ENCODE results near the gene RNU4-1.

The RNU4-1 gene

DNA sequence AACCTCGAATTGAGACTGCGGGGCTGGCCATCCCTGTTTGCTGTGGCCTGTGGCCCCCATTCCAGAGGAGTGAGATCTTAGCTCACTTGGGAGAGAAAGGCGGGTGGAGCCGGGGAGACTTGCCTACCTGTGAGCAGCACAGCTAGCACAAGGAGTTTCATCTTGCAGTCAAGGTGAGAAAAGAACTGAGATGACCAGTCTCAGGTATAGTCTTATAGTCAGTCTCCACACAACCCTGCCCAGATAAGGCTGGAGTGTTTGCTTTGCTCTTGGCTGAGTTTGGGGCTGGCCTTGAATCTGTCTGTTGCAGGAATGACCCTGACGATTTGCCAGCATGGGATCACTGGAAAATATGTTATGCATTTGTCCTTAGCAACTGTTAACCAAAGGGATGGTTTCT lies 34.6 kb upstream of the RNU4-1 start, which contains the start of gene PLA2G1B:
Gene PLA2G1B, minus strand, starts transcription at position 187 of the 400 bp plus-strand sequence. Its CDS starts 26 bp downstream, at position 161.
- TF ChIP-seq, protein P1, sequence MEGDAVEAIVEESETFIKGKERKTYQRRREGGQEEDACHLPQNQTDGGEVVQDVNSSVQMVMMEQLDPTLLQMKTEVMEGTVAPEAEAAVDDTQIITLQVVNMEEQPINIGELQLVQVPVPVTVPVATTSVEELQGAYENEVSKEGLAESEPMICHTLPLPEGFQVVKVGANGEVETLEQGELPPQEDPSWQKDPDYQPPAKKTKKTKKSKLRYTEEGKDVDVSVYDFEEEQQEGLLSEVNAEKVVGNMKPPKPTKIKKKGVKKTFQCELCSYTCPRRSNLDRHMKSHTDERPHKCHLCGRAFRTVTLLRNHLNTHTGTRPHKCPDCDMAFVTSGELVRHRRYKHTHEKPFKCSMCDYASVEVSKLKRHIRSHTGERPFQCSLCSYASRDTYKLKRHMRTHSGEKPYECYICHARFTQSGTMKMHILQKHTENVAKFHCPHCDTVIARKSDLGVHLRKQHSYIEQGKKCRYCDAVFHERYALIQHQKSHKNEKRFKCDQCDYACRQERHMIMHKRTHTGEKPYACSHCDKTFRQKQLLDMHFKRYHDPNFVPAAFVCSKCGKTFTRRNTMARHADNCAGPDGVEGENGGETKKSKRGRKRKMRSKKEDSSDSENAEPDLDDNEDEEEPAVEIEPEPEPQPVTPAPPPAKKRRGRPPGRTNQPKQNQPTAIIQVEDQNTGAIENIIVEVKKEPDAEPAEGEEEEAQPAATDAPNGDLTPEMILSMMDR (IDR thresholded peaks at IDR 0.05; ENCODE audit: low read depth, low read length, poor library complexity, severe bottlenecking), result no peak
- no peak for TF ChIP-seq EZH2phosphoT487 (IDR thresholded peaks at IDR 0.05; ENCODE audit: borderline replicate concordance, low read length)
- peaks cover 8% of the 10 kb centered on the region for H3K27me3 ChIP-seq (ENCODE audit: control insufficient read depth, low read length)
- no peak within 1 kb of the TSS for H3K27ac ChIP-seq (ENCODE audit: low read depth, low read length)
- no peaks in the 10 kb centered on the region for H3K9me2 ChIP-seq (replicated peaks; ENCODE audit: control insufficient read depth, low read length)
- H3F3A ChIP-seq (ENCODE audit: control insufficient read depth, insufficient read depth), result no peaks in the 10 kb centered on the region
- no peak within 1 kb of the TSS for H3K4me2 ChIP-seq (ENCODE audit: low read length)
- no peaks in the 10 kb centered on the region for H3K79me2 ChIP-seq (ENCODE audit: control insufficient read depth, low read length)
- H3K4me3 ChIP-seq (ENCODE audit: low read length), result no peak within 1 kb of the TSS
- peaks cover 14% of the 10 kb centered on the region for H3K4me1 ChIP-seq (ENCODE audit: control insufficient read depth, low read length)
- H3K36me3 ChIP-seq (ENCODE audit: control insufficient read depth, low read length), result no peaks in the 10 kb centered on the region
- H4K20me1 ChIP-seq (ENCODE audit: control insufficient read depth, insufficient read depth, low read depth, low read length), result no peaks in the 10 kb centered on the region
- H3K9me3 ChIP-seq (ENCODE audit: control insufficient read depth, insufficient read depth, low read length), result no peaks in the 10 kb centered on the region

DNA sequence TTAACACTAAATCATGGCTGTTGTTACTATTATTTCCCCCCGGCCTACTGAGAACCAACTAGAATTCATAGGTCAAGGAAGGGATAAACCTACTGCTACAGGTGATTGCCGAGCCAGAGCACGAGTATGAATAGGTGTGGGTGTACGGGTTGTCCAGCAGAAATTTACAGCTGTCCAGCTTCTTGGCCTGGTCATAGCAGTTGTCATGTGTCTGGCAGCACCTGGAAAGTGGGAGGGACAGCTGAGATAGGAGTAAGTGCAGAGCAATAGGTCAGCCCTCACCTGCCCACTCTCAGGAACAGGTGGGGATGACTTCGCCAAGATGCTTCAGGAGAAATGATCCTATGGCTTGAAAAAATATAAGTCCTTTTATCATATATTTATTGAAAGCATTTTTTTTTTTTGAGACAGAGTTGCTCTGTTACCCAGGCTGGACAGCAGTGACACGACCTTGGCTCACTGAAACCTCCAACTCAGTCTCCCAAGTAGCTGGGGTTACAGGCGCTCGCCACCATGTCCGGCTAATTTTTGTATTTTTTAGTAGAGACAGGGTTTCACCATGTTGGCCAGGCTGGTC lies 31.9 kb upstream of the RNU4-1 start:
- no peaks in the 10 kb centered on the region for H4K20me1 ChIP-seq (ENCODE audit: control insufficient read depth, insufficient read depth, low read depth, low read length)
- H3K4me1 ChIP-seq (ENCODE audit: control insufficient read depth, low read length), result peaks cover 14% of the 10 kb centered on the region
- no peak overlapping the region for H3K27ac ChIP-seq (ENCODE audit: low read depth, low read length)
- peak overlapping the region; percentile 81; the same call in 1 of the 2 replicates for H3K4me3 ChIP-seq (ENCODE audit: low read length)
- H3K4me2 ChIP-seq (ENCODE audit: low read length), result peak overlapping the region; percentile 100
- H3F3A ChIP-seq (ENCODE audit: control insufficient read depth, insufficient read depth), result no peaks in the 10 kb centered on the region
- H3K27me3 ChIP-seq (ENCODE audit: control insufficient read depth, low read length), result peaks cover 8% of the 10 kb centered on the region
- no peaks in the 10 kb centered on the region for H3K79me2 ChIP-seq (ENCODE audit: control insufficient read depth, low read length)
- H3K9me3 ChIP-seq (ENCODE audit: control insufficient read depth, insufficient read depth, low read length), result no peaks in the 10 kb centered on the region
- TF ChIP-seq, protein P1 (IDR thresholded peaks at IDR 0.05; ENCODE audit: low read depth, low read length, poor library complexity, severe bottlenecking), result no peak
- no peak for TF ChIP-seq EZH2phosphoT487 (IDR thresholded peaks at IDR 0.05; ENCODE audit: borderline replicate concordance, low read length)
- no peaks in the 10 kb centered on the region for H3K36me3 ChIP-seq (ENCODE audit: control insufficient read depth, low read length)
- H3K9me2 ChIP-seq (replicated peaks; ENCODE audit: control insufficient read depth, low read length), result no peaks in the 10 kb centered on the region

DNA sequence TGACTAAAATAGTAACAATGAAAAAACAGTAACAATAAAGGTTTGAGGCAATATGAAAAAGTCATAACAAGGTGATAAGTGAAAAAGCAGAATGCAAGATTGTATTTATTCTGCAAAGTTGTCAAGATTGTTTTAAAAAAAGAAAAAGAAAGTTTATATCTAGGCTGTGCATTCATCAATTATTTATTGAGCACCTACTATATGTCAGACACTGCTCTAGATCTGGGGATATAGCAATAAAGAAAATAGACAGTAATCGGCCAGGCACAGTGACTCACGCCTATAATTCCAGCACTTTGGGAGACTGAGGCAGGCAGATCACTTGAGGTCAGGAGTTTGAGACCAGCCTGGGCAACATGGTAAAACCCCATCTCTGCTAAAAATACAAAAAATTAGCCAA lies 30.7 kb upstream of the RNU4-1 start:
- no peak overlapping the region for H3K27ac ChIP-seq (ENCODE audit: low read depth, low read length)
- H3K27me3 ChIP-seq (ENCODE audit: control insufficient read depth, low read length), result peaks cover 8% of the 10 kb centered on the region
- H3K9me3 ChIP-seq (ENCODE audit: control insufficient read depth, insufficient read depth, low read length), result no peaks in the 10 kb centered on the region
- H3K79me2 ChIP-seq (ENCODE audit: control insufficient read depth, low read length), result no peaks in the 10 kb centered on the region
- peaks cover 14% of the 10 kb centered on the region for H3K4me1 ChIP-seq (ENCODE audit: control insufficient read depth, low read length)
- H3K4me3 ChIP-seq (ENCODE audit: low read length), result no peak overlapping the region
- H3K9me2 ChIP-seq (replicated peaks; ENCODE audit: control insufficient read depth, low read length), result no peaks in the 10 kb centered on the region
- no peak overlapping the region for H3K4me2 ChIP-seq (ENCODE audit: low read length)
- TF ChIP-seq, protein P1 (IDR thresholded peaks at IDR 0.05; ENCODE audit: low read depth, low read length, poor library complexity, severe bottlenecking), result no peak
- TF ChIP-seq EZH2phosphoT487 (IDR thresholded peaks at IDR 0.05; ENCODE audit: borderline replicate concordance, low read length), result no peak
- no peaks in the 10 kb centered on the region for H4K20me1 ChIP-seq (ENCODE audit: control insufficient read depth, insufficient read depth, low read depth, low read length)
- H3F3A ChIP-seq (ENCODE audit: control insufficient read depth, insufficient read depth), result no peaks in the 10 kb centered on the region
- no peaks in the 10 kb centered on the region for H3K36me3 ChIP-seq (ENCODE audit: control insufficient read depth, low read length)

Measured in DOHH2 (cell line).